Measurements from ENCODE around the gene ABCC4. TPM values are rescaled to one million over a fixed set of nuclear protein-coding genes. Genes with fewer than 3 reads are reported as not detected.
A peak's percentile ranks its signal among the peaks of the same experiment; 100 is the strongest.

ABCC4 gene
- total and polyA plus RNA-seq, 9 of the 15 experiments (the other 6 are each of a cell fraction or from before 2014, with no cell fraction given): 9.4 to 46.1 (median 25.4) TPM

- no peak for TF ChIP-seq CCNT2 (IDR thresholded peaks at IDR 0.05; ENCODE audit: borderline replicate concordance, extremely low read depth, insufficient read length, low read depth, low read length)
- TF ChIP-seq C11orf30 (IDR thresholded peaks at IDR 0.05; ENCODE audit: low read depth): peak; percentile 64
- TF ChIP-seq NR2C1 (IDR thresholded peaks at IDR 0.05): no peak
- 0 out of 2 replicates have a peak, but pooled peaks have one; percentile 16 for TF ChIP-seq NR2C1 (tag; IDR thresholded peaks at IDR 0.05)
- no peak for TF ChIP-seq ZNF707 (CRISPR knock-in tag; conservative IDR thresholded peaks at IDR 0.05)
- TF ChIP-seq CLOCK (CRISPR knock-in tag; IDR thresholded peaks at IDR 0.05; ENCODE audit: borderline replicate concordance): no peak
- no peak for TF ChIP-seq ZNF830 (CRISPR knock-in tag; IDR thresholded peaks at IDR 0.05)
- no peak for TF ChIP-seq LEF1 (IDR thresholded peaks at IDR 0.05)
- TF ChIP-seq JUNB (CRISPR knock-in tag; conservative IDR thresholded peaks at IDR 0.05): no peak
- no peak for TF ChIP-seq NKRF (IDR thresholded peaks at IDR 0.05; ENCODE audit: borderline replicate concordance)
- no peak for TF ChIP-seq GTF2E2 (tag; IDR thresholded peaks at IDR 0.05)
- no peak for TF ChIP-seq ZKSCAN8 (CRISPR knock-in tag; IDR thresholded peaks at IDR 0.05)
- no peak for TF ChIP-seq CREBBP (IDR thresholded peaks at IDR 0.05; ENCODE audit: low read depth, low read length)
- no peak for TF ChIP-seq RREB1 (CRISPR knock-in tag; IDR thresholded peaks at IDR 0.05)
- TF ChIP-seq SIRT6 (IDR thresholded peaks at IDR 0.05; ENCODE audit: low read depth, low read length): no peak
- TF ChIP-seq KDM4B (IDR thresholded peaks at IDR 0.05; ENCODE audit: borderline replicate concordance in 2 of 2, low read depth in 1 of 2): no peak
- TF ChIP-seq ZNF146 (CRISPR knock-in tag; IDR thresholded peaks at IDR 0.05; ENCODE audit: unreplicated experiment): no peak
Observed at GRCh38 chr13:95317039-95317989, 16.1 kb upstream of the ABCC4 start (continued).

Data from K562 (cell line).